Cardiac muscle cell (in vitro differentiated cells and primary cell): ENCODE measurements around the gene NME7. TPM values are rescaled to one million over a fixed set of nuclear protein-coding genes. Genes with fewer than 3 reads are reported as not detected.

Experiments used
- DNase-seq, 2 donors: peaks; one replicate each; pipeline versions ENCODE4 v3.0.0 to v3.0.0-alpha.2; 2010 to 2017; ENCODE audit warnings: low read depth in 1 of 2, low spot score in 1 of 2
- H3K27ac ChIP-seq: fragments of 200-600 bp; sonication (generic); 2 replicates; pipeline ENCODE4 v1.5.1; 2016
- H3K27me3 ChIP-seq: fragments of 200-600 bp; sonication (generic); 2 replicates; pipeline ENCODE4 v1.6.0; 2016; ENCODE audit warnings: control low read depth
- H3K36me3 ChIP-seq: fragments of 200-600 bp; sonication (generic); 2 replicates; pipeline ENCODE4 v1.5.1; 2016; ENCODE audit warnings: control low read depth
- H3K4me1 ChIP-seq: fragments of 200-600 bp; sonication (generic); 2 replicates; pipeline ENCODE4 v1.8.1; 2017; ENCODE audit warnings: low read depth, mild to moderate bottlenecking, mixed run types
- H3K4me3 ChIP-seq: fragments of 200-600 bp; sonication (generic); 2 replicates; pipeline ENCODE4 v1.5.1; 2016; ENCODE audit warnings: mild to moderate bottlenecking
- H3K9me3 ChIP-seq: fragments of 200-600 bp; sonication (generic); 2 replicates; pipeline ENCODE4 v1.5.1; 2017; ENCODE audit warnings: low read depth, mild to moderate bottlenecking, control low read depth
- polyA plus RNA-seq: library from polyadenylated mRNA; unstranded; fragments of >200 nt; fragmentation: Nextera tagmentation; extraction: Ambion mirVana; gene quantifications from 2 replicates; pipeline ENCODE4 v1.2.1, GENCODE V29; 2016
- total RNA-seq: library from RNA; depleted of rRNA; stranded (reverse); fragments of >200 nt; gene quantifications from 2 replicates; pipeline ENCODE4 v1.2.3, GENCODE V29; 2016
- TF ChIP-seq, protein P1 (sequence below): IDR thresholded peaks from 2 replicates; pipeline ENCODE4 v1.5.1; 2012; ENCODE audit warnings: low read depth, mild to moderate bottlenecking, low read length

NME7 gene
- total and polyA plus RNA-seq, 2 experiments from 2014 or later, result 10.1 to 110 TPM

DNA sequence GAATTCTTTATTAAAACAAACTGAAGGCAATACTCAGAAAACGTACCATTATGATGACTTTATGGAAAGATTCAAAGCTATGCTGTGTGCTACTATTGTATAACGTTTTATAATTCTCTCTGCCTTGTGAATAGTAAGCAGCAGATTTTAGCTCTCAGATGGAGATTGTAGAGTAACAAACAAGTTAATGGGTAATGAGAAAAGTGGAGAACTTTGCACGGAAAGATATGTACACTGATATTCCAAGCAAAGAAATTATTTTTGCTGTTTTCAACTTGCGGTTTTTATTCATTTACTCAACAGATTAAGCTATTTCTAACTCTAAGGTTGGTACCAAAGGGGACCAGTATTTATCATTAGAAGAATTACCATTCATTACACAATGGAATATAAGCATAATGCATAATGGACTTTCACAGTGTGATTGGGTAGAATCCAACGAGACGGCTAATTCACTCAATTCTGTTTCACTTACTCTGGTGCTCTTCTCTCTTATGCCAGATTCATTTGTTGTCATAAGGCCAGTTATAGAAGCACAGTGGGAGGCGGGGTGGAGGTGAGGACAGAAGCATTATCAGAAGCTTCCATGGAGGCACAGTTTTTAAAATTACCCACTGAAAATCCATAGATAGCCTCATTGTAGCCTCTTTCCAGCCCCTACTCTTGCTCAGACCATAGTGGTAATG, 222.5 kb downstream of the NME7 start:
- DNase-seq, result no peak
- H3K36me3 ChIP-seq, result no peaks in the 10 kb centered on the region
- TF ChIP-seq, protein P1, sequence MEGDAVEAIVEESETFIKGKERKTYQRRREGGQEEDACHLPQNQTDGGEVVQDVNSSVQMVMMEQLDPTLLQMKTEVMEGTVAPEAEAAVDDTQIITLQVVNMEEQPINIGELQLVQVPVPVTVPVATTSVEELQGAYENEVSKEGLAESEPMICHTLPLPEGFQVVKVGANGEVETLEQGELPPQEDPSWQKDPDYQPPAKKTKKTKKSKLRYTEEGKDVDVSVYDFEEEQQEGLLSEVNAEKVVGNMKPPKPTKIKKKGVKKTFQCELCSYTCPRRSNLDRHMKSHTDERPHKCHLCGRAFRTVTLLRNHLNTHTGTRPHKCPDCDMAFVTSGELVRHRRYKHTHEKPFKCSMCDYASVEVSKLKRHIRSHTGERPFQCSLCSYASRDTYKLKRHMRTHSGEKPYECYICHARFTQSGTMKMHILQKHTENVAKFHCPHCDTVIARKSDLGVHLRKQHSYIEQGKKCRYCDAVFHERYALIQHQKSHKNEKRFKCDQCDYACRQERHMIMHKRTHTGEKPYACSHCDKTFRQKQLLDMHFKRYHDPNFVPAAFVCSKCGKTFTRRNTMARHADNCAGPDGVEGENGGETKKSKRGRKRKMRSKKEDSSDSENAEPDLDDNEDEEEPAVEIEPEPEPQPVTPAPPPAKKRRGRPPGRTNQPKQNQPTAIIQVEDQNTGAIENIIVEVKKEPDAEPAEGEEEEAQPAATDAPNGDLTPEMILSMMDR, result no peak
- H3K9me3 ChIP-seq, result no peaks in the 10 kb centered on the region
- H3K27ac ChIP-seq, result no peak overlapping the region
- no peaks in the 10 kb centered on the region for H3K27me3 ChIP-seq
- peaks cover 8% of the 10 kb centered on the region for H3K4me1 ChIP-seq
- no peak overlapping the region for H3K4me3 ChIP-seq

DNA sequence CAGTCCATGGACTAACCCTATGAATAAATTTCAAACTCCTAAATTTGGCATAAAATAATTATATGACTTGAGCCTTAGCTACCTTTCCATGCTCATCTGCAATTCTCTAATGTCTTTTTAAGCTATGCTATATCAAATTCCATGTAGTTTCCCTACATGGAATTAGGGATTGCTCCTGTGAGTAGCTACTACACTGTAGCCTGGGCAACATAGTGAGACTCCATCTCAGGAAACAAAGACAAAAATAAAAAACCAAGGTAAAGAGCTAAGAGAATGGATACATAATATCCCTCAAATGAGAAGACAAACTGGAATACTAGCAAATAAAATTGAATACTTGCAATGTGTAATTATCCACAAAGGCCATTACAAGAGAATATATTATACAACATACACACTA, 223.6 kb downstream of the NME7 start:
- DNase-seq, result no peak
- no peak overlapping the region for H3K27ac ChIP-seq
- H3K27me3 ChIP-seq, result no peaks in the 10 kb centered on the region
- H3K4me3 ChIP-seq, result no peak overlapping the region
- no peaks in the 10 kb centered on the region for H3K9me3 ChIP-seq
- H3K36me3 ChIP-seq, result no peaks in the 10 kb centered on the region
- TF ChIP-seq, protein P1, result no peak
- H3K4me1 ChIP-seq, result peaks cover 8% of the 10 kb centered on the region

DNA sequence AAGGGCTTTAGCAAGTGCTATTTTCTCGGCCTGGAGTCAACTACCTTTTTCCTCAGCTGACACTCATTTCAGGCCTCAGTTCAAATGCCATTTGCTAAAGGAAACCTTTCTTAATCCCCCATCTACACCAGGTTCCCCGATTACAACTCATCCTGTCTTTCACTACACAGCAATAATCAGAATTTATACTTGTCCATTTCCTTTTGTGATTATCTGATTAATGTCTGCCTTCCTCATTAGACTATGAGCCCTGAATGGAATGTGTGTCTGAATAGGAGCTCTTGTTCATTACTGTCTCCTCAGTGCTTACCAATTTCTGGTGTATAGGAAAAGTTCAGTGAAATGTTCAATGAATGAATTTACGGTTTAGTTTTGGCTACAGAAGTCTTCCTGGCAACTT, 224.3 kb downstream of the NME7 start:
- Histone ChIP-seq H3K4me1 (peaks cover 8% of the 10 kb centered on the region), H3K27me3 (no peaks in the 10 kb centered on the region), H3K4me3 (no peak overlapping the region), H3K9me3 (no peaks in the 10 kb centered on the region), H3K36me3 (no peaks in the 10 kb centered on the region), H3K27ac (no peak overlapping the region)
- TF ChIP-seq, protein P1, result no peak
- no peak for DNase-seq

DNA sequence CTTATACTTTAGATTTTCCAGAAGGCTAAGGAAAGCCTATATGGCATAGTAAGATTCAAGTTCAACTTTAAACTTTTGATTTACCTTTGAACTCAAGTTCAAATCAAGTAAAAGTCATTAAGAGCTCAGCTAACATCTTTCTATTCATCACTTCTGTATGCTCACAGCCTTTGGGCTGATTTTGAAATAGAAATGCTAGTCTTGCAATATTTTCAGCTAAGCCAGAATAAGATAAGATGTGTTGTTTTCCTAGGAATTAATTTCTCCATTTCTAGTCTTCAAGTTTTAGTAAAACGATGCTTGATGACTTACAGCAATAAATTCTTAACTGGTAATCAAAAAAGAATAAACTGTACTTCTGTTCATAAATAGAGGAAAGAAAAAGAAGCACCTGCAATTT, 225.5 kb downstream of the NME7 start:
- H3K27me3 ChIP-seq, result no peaks in the 10 kb centered on the region

DNA sequence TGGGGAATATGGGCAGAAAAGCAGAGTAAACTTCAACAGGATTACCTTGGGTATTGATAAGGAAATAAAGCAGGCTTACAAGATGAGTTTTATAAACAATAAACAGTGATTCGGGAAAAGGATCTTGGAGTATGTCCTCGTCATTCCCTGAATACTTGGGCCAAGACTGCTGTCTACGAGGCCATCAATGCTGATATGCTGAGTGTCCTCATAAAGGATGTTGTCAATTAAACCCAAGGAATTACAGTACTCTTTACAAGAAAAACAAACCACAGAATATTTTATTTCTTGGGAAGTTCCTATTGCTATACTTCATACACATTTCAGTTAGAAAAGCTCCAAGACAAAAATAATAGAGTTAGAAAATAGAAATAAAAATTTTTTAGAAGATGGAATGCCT, 226.2 kb downstream of the NME7 start:
- no peaks in the 10 kb centered on the region for H3K36me3 ChIP-seq
- H3K4me1 ChIP-seq, result peaks cover under 1% of the 10 kb centered on the region
- no peak overlapping the region for H3K27ac ChIP-seq
- TF ChIP-seq, protein P1, result no peak
- H3K27me3 ChIP-seq, result no peaks in the 10 kb centered on the region
- H3K4me3 ChIP-seq, result no peak overlapping the region
- no peak for DNase-seq
- no peaks in the 10 kb centered on the region for H3K9me3 ChIP-seq

More for the DNA sequence above, 225.5 kb downstream of the NME7 start:
- Histone ChIP-seq H3K4me1 (peaks cover 8% of the 10 kb centered on the region), H3K4me3 (no peak overlapping the region), H3K27ac (no peak overlapping the region), H3K9me3 (no peaks in the 10 kb centered on the region), H3K36me3 (no peaks in the 10 kb centered on the region)
- TF ChIP-seq, protein P1, result no peak
- DNase-seq, result no peak
